Stimulated activated CD8-positive, alpha-beta memory T cell treated with anti-CD3 and anti-CD28 coated beads, Interleukin-7, amount 100 ng/mL, for 4 hours (primary cell): ENCODE data around the gene EP400.
"Not testable (repeated sequence)": the region's sequence is repeated elsewhere in the genome, so short reads cannot be mapped to it uniquely, and the experiment has no call there.

Source experiments
- DNase-seq, 2 donors: peaks; one replicate each; pipeline ENCODE4 v3.0.0-alpha.2; 2020; ENCODE audit warnings: low read depth in 2 of 2

EP400 gene

GRCh38 chr12:131948713-131949430 is 870 bp upstream of the EP400 start:
- DNase-seq = not testable (repeated sequence)

DNA sequence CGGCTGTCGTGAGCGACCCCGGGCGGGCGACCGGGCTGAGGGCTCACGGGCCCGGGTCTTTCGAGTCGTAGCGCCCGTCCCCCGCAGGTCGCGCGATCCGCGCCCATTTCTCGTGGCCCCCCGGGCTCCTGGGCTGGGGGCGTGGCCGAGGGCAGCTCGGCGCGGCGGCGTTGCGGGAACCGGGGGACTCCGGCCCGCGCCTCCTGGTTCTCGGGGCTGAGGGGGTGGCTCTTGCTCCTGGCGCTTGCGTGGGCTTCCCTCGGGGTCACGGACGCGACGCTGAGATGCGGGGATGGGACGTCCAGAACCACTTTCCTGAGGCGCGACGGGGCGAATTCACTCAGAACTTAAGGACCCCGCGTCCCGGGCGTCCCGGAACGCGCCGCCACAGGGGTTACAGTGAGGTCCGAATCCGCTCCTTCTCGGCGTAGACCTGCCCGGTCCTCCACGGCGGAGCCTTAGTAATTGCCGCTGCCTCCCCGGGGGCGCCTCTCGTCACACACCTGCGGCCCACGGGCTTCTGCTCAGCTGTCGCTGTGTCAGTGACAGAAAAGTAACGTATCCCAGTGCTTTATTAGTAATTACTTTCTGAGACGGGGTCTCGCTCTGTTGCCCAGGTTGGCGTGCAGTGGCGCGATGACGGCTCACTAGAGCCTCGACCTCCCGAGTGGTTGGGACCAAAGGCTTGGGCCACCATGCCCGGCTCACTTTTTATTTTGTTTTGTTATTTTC is 606 bp downstream of the EP400 start:
- DNase-seq = peak; percentile 21 to 45

GRCh38 chr12:131953810-131954209 is 4.1 kb downstream of the EP400 start:
- DNase-seq = not testable (repeated sequence)

DNA sequence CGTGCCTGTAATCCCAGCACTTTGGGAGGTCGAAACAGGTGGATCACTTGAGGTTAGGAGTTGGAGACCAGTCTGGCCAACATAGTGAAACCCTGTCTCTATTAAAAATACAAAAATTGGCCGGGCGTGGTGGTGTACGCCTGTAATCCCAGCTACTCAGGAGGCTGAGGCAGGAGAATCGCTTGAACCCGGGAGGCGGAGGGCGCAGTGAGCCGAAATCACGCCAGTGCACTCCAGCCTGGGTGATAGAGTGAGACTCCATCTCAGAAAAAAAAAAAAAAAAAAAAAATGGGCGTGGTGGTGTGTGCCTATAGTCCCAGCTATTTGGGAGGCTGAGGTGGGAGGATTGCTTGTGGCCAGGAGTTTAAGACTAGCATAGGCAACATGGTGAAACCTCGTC is 4.7 kb downstream of the EP400 start:
- not testable (repeated sequence) for DNase-seq

DNA sequence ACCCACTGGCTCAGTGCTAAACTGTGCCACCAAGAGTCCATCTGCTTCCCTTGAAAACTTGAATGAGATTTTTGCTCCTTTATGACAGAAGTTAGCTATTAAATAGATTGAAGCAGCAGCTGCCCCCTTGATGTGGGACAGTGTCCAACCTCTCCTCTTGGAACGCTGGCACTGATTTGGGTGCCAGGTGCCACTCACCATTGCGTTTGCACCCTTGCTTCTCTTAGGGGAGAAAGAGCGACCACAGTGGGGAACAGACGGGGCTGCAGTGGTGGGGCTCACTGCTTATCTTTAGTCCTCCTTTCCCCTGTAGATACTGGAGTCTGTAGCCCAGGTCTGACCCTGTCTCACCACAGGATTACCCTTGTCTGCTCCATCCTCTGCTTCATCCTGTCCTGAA is 9.4 kb downstream of the EP400 start:
- no peak for DNase-seq

DNA sequence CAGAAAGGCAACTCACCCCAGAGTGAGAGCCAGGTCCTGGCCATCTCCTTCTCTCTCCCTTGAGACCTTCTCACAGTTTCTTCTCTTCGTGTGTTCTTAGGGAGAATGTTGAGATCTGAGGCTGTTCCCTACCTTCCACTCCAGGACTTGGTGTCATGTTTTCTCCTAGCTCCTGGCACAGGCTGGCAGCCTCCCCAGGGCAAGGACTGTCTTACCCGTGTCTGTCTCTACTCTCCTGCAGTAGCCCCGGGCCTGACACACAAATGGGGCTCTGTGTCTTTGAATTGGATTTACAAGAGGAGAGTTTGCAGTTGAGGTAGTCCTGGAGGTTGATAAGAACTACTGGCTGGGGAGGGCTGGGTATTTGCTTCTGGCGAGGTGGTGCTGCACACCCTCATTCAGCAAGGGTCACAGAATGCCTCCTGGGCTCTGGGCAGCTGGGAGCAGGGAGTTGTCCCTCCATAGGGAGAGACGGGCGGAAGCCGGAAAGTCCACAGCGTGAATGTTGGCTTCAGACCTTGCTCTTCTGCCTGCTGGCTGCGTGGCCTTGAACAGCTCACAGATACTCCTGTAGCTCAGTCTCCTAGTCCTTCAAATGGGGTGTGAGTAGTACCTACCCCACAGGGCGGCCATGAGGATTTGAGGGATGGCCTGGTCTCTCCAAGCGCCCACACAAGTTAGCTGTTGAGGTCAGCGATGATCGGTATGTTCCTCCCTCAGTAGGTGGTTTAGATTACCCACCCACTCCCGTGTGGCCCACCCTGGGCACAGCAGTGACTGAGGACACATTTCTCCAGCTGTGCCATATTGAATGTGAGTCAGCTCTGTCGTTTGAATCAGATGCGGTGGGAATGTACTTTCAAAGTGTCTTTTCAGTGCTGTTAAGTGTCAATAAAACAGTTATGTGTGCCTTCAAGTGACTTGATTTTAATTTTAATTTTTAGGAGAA is 10.2 kb downstream of the EP400 start:
- no peak for DNase-seq

DNA sequence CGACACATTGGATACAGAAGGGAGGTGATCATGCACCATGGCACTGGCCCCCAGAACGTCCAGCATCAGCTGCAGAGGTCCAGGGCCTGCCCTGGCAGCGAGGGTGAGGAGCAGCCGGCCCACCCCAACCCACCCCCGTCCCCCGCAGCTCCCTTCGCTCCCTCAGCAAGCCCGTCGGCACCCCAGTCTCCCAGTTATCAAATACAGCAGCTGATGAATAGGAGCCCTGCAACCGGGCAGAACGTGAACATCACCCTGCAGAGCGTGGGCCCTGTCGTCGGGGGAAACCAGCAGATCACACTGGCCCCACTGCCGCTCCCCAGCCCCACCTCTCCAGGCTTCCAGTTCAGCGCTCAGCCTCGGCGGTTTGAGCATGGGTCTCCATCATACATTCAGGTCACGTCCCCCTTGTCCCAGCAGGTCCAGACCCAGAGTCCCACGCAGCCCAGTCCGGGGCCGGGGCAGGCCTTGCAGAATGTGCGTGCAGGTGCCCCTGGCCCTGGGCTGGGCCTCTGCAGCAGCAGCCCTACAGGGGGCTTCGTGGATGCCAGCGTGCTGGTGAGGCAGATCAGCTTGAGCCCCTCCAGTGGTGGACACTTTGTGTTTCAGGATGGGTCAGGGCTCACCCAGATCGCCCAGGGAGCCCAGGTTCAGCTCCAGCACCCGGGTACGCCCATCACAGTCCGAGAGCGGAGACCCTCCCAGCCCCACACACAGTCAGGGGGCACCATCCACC is 11.0 kb downstream of the EP400 start:
- DNase-seq = not testable (repeated sequence)

- not testable (repeated sequence) for DNase-seq
These were observed 11.6 kb downstream of the EP400 start for GRCh38 chr12:131961328-131961727.

- no peak for DNase-seq
These were observed 12.3 kb downstream of the EP400 start for GRCh38 chr12:131962069-131962468.

DNA sequence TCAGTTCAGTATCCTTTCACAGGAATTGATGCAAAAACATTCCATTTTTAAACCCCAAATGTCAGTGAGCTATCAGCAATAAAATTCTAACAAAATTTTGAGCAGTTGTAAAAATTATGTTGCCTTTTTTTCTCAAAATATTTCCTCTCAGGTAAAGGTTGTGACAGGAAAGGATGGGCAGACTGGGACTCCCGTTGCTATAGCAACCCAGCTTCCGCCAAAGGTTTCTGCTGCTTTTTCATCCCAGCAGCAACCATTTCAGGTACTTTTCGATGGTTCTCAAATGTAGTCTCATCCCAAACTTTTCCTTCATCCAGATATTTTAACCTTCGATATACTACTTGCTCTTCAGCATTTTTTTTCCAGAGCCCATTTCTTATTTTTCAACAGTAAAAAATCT is 13.6 kb downstream of the EP400 start:
- no peak for DNase-seq

DNA sequence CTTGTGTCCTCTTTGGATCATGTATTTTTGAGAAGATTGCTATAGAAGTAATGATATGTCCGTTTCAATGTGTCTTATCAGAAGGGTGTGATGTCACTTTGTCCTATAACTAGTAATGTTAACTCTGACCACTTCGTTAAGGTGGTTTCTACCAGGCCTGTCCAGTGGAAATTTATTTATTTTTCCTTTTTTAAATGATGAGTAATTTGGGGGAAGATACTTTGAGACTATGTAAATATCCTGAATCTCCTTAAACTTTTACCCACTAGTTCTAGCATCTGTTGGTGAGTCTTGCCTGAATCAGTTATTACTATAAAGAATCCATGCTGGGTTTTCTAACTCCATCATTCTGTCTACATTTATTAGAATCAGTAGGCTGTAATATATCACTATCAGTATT is 15.3 kb downstream of the EP400 start:
- DNase-seq = no peak

DNA sequence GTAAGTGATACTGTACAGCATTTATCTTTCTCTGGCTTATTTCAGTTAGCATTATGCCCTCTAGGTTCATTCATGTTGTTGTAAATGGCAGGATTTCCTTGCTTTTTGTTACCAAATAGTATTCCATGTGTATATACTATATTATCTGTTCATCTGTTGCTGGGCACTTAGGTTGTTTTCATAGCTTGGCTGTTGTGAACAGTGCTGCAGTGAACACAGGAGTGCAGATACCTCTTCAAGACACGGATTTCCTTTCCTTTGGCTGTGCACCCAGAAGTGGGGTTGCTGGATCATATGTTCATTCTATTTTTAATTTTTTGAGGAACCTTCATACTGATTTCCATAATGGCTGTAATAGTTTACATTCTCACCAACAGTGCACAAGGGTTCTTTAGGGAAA is 21.5 kb downstream of the EP400 start:
- no peak for DNase-seq

- DNase-seq = no peak
These were observed 25.5 kb downstream of the EP400 start for GRCh38 chr12:131975228-131975627.

DNA sequence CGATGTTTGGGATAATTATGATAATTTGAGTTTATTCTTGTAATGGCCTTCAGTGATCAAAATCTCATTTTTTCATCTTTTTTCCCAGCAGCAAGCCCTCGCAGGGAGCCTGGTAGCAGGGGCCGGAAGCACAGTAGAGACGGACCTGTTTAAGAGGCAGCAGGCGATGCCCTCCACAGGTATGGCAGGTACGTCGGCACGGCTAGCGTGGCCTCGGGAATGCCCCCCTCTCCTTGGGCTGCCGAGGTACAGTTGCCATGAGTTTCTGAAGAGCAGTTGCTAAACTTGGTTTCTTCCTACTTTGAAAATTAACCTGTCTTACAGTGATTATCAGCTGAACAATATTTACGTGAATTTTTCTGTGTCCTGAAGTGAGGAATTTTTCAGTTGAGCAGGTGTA is 29.9 kb downstream of the EP400 start:
- no peak for DNase-seq

- DNase-seq = no peak
These were observed 30.5 kb downstream of the EP400 start for GRCh38 chr12:131980263-131980662.

DNA sequence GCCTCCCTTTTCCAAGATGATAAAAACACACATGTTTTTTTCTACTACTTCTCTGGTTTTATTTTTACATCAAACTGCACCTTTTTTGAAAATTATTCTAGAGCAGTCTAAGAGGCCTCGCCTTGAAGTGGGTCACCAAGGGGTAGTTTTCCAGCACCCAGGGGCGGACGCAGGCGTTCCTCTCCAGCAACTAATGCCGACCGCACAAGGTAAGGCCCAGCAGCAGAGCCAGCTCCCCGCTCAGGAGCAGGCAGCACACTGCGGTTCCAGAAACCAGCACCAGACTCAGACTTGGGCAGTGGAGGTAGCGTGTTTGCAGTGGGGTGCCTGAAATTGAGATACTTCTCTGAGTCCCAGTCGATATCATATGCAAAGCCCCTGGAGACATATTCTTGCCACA is 31.6 kb downstream of the EP400 start:
- no peak for DNase-seq

GRCh38 chr12:131982041-131982440 is 32.3 kb downstream of the EP400 start:
- no peak for DNase-seq

- DNase-seq = no peak
These were observed 33.3 kb downstream of the EP400 start for GRCh38 chr12:131983026-131983425.

- no peak for DNase-seq
These were observed 33.8 kb downstream of the EP400 start for GRCh38 chr12:131983554-131983953.

- DNase-seq = no peak
These were observed 34.6 kb downstream of the EP400 start for GRCh38 chr12:131984334-131984733.

- not testable (repeated sequence) for DNase-seq
These were observed 35.8 kb downstream of the EP400 start for GRCh38 chr12:131985510-131985875.

DNA sequence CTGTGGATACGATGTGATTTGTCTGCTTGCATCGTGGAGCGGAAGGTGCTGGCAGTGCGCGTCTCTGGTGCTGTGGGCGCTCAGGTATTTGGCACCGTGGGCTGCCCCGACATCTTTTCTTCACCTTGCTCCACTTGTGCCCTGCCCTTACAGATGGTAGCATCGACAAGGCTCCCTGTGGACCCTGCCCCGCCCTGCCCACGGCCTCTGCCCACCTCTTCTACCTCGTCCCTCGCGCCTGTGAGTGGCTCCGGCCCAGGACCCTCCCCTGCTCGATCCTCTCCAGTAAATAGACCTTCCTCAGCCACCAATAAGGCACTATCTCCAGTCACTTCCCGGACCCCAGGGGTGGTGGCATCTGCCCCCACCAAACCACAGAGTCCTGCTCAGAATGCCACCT is 36.6 kb downstream of the EP400 start:
- no peak for DNase-seq
